NCI-H82 treated with DMSO at 0.1 percent for 48 hours (cell line): ENCODE data around the gene PCCB.
"Not testable (repeated sequence)": the region's sequence is repeated elsewhere in the genome, so short reads cannot be mapped to it uniquely, and the experiment has no call there.

Source experiments
- DNase-seq: peaks from one replicate; lab custom pipeline; 2025; ENCODE audit not compliant: unreplicated experiment; lab: John Stamatoyannopoulos, UW

The PCCB gene

GRCh38 chr3:136250059-136250902 is at the start of gene PCCB:
TSS of gene PCCB (plus strand) at chr3:136250340. CDS start at chr3:136250376, 36 bp downstream.
- peak; percentile 83 for DNase-seq

GRCh38 chr3:136207489-136208115 is 42.5 kb upstream of the PCCB start:
- no peak for DNase-seq

GRCh38 chr3:136209921-136210320 is 40.2 kb upstream of the PCCB start:
- no peak for DNase-seq

- no peak for DNase-seq
Measured at GRCh38 chr3:136211547-136211946, 38.6 kb upstream of the PCCB start.

- not testable (repeated sequence) for DNase-seq
Measured at GRCh38 chr3:136222746-136223145, 27.4 kb upstream of the PCCB start.

- no peak for DNase-seq
Measured at GRCh38 chr3:136232413-136232812, 17.7 kb upstream of the PCCB start.

GRCh38 chr3:136235545-136235944 is 14.6 kb upstream of the PCCB start:
- no peak for DNase-seq

GRCh38 chr3:136236109-136236508 is 14.0 kb upstream of the PCCB start:
- DNase-seq: no peak

- DNase-seq: no peak
Measured at GRCh38 chr3:136237103-136237502, 13.0 kb upstream of the PCCB start.

GRCh38 chr3:136237961-136238649 is 12.0 kb upstream of the PCCB start:
- no peak for DNase-seq

- DNase-seq: no peak
Measured at GRCh38 chr3:136239094-136239493, 11.0 kb upstream of the PCCB start.

GRCh38 chr3:136245691-136246090 is 4.4 kb upstream of the PCCB start:
- no peak for DNase-seq

- peak; percentile 15 for DNase-seq
Measured at GRCh38 chr3:136247436-136247835, 2.7 kb upstream of the PCCB start.

GRCh38 chr3:136247855-136248590 is 2.1 kb upstream of the PCCB start:
- DNase-seq: no peak

GRCh38 chr3:136249091-136249490 is 1.0 kb upstream of the PCCB start:
- DNase-seq: no peak

- DNase-seq: no peak
Measured at GRCh38 chr3:136249593-136249992, 547 bp upstream of the PCCB start.

GRCh38 chr3:136250903-136251460 is 842 bp downstream of the PCCB start:
- peak; percentile 38 for DNase-seq

- no peak for DNase-seq
Measured at GRCh38 chr3:136251511-136251910, 1.4 kb downstream of the PCCB start.

- no peak for DNase-seq
Measured at GRCh38 chr3:136255672-136256406, 5.7 kb downstream of the PCCB start.

GRCh38 chr3:136258199-136258598 is 8.1 kb downstream of the PCCB start:
- DNase-seq: no peak
